Measurements from ENCODE around the gene SHOC1. TPM values are rescaled to one million over a fixed set of nuclear protein-coding genes. Genes with fewer than 3 reads are reported as not detected.

Gene SHOC1
- total RNA-seq, 1 donor, result under 0.01 TPM

- no peaks in the 10 kb centered on the region for H3K9me3 ChIP-seq (ENCODE audit: low read depth, low read length)
- H3K4me2 ChIP-seq (ENCODE audit: insufficient read depth, low read length), result no peak overlapping the region
- H2AFZ ChIP-seq (ENCODE audit: low read length), result no peak overlapping the region
- no peaks in the 10 kb centered on the region for H3K36me3 ChIP-seq (ENCODE audit: insufficient read depth, low read length)
- no peaks in the 10 kb centered on the region for H3K79me2 ChIP-seq (ENCODE audit: insufficient read depth, low read length)
- TF ChIP-seq, protein P1, sequence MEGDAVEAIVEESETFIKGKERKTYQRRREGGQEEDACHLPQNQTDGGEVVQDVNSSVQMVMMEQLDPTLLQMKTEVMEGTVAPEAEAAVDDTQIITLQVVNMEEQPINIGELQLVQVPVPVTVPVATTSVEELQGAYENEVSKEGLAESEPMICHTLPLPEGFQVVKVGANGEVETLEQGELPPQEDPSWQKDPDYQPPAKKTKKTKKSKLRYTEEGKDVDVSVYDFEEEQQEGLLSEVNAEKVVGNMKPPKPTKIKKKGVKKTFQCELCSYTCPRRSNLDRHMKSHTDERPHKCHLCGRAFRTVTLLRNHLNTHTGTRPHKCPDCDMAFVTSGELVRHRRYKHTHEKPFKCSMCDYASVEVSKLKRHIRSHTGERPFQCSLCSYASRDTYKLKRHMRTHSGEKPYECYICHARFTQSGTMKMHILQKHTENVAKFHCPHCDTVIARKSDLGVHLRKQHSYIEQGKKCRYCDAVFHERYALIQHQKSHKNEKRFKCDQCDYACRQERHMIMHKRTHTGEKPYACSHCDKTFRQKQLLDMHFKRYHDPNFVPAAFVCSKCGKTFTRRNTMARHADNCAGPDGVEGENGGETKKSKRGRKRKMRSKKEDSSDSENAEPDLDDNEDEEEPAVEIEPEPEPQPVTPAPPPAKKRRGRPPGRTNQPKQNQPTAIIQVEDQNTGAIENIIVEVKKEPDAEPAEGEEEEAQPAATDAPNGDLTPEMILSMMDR (IDR thresholded peaks at IDR 0.05; ENCODE audit: extremely low read depth, low read depth, low read length), result no peak
- H3K4me3 ChIP-seq (ENCODE audit: insufficient read depth, low read length), result no peak overlapping the region
- no peak for DNase-seq (ENCODE audit: insufficient read length, low spot score, missing footprints)
- H3K4me1 ChIP-seq (ENCODE audit: insufficient read depth, low read length), result peaks cover 5% of the 10 kb centered on the region
- H3K27me3 ChIP-seq (ENCODE audit: insufficient read depth, low read length), result no peaks in the 10 kb centered on the region
- H3K27ac ChIP-seq (ENCODE audit: low read depth, low read length), result no peak overlapping the region
- H4K20me1 ChIP-seq (ENCODE audit: insufficient read depth, low read length), result no peaks in the 10 kb centered on the region
Measured at GRCh38 chr9:111766066-111766465, 28.7 kb downstream of the SHOC1 start.

DNA sequence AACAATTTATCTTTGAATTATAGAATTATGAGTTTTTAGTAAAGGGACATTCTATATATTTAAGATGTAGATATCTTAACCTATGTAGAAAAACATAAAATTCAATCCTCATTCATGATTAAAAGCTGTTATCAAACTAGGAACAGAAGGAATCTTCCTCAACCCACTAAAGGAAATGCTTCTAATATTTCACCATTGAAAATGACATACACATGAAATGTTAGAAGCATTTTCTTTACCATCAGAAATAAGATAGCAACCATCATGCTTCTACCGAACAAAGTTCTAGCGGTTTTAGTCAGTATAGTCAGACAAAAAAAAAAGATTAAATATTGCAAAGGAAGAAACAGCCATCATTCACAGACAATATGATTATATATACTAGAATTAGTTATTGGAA is 32.2 kb downstream of the SHOC1 start:
- no peak overlapping the region for H3K4me2 ChIP-seq (ENCODE audit: insufficient read depth, low read length)
- H2AFZ ChIP-seq (ENCODE audit: low read length), result no peak overlapping the region
- no peaks in the 10 kb centered on the region for H3K79me2 ChIP-seq (ENCODE audit: insufficient read depth, low read length)
- no peak for DNase-seq (ENCODE audit: insufficient read length, low spot score, missing footprints)
- TF ChIP-seq, protein P1 (IDR thresholded peaks at IDR 0.05; ENCODE audit: extremely low read depth, low read depth, low read length), result no peak
- H3K36me3 ChIP-seq (ENCODE audit: insufficient read depth, low read length), result no peaks in the 10 kb centered on the region
- H3K4me1 ChIP-seq (ENCODE audit: insufficient read depth, low read length), result peaks cover 17% of the 10 kb centered on the region
- no peaks in the 10 kb centered on the region for H4K20me1 ChIP-seq (ENCODE audit: insufficient read depth, low read length)
- no peak overlapping the region for H3K4me3 ChIP-seq (ENCODE audit: insufficient read depth, low read length)
- no peaks in the 10 kb centered on the region for H3K27me3 ChIP-seq (ENCODE audit: insufficient read depth, low read length)
- H3K27ac ChIP-seq (ENCODE audit: low read depth, low read length), result peak overlapping the region; percentile 36
- no peaks in the 10 kb centered on the region for H3K9me3 ChIP-seq (ENCODE audit: low read depth, low read length)

DNA sequence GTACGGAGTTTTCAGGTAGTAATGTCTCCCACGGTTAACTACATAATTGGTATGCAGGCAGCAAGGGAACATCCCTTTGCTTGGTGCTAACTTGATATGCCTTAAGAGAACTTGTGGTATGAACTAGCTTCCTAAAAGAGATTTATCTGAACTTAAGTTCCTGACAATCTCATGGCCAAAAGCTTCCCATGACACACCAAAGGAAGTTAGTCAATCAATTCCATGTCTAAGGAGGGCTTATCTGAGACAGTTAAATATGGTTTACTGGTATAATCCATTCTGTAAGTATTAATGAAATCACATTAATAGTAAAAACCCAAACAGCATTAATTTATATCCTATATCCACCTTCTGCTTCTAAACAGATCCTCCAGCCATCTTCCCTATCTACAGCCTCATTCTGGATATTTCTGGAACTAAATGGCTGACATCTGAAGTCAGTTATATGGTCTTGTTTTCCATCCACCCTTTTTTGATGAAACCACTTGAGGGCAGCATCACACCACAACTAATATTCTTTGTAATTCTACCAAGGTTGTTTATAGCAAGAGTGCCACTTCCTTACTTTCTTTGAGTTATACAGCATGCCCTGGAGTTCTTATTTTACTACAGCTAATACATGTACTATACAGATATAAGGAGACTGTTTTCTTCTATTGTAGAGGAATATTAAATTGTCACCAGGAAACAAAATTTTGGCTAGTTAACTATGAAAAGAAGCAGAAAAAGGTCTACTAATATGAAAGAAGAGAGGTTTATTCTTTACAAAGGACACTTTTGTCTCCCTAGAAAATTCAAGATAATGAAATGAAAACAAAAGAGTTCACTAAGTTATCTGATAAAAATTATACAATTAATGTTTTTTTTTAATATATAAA is 34.7 kb downstream of the SHOC1 start:
- peak overlapping the region; percentile 72 for H3K27ac ChIP-seq (ENCODE audit: low read depth, low read length)
- H3K4me3 ChIP-seq (ENCODE audit: insufficient read depth, low read length), result no peak overlapping the region
- peak overlapping the region; percentile 47 for H2AFZ ChIP-seq (ENCODE audit: low read length)
- no peaks in the 10 kb centered on the region for H3K9me3 ChIP-seq (ENCODE audit: low read depth, low read length)
- H3K36me3 ChIP-seq (ENCODE audit: insufficient read depth, low read length), result no peaks in the 10 kb centered on the region
- no peaks in the 10 kb centered on the region for H4K20me1 ChIP-seq (ENCODE audit: insufficient read depth, low read length)
- no peaks in the 10 kb centered on the region for H3K27me3 ChIP-seq (ENCODE audit: insufficient read depth, low read length)
- TF ChIP-seq, protein P1 (IDR thresholded peaks at IDR 0.05; ENCODE audit: extremely low read depth, low read depth, low read length), result peak; percentile 66
- H3K4me1 ChIP-seq (ENCODE audit: insufficient read depth, low read length), result peaks cover 17% of the 10 kb centered on the region
- DNase-seq (ENCODE audit: insufficient read length, low spot score, missing footprints), result peak; percentile 31
- no peaks in the 10 kb centered on the region for H3K79me2 ChIP-seq (ENCODE audit: insufficient read depth, low read length)
- peak overlapping the region; percentile 17 for H3K4me2 ChIP-seq (ENCODE audit: insufficient read depth, low read length)

DNA sequence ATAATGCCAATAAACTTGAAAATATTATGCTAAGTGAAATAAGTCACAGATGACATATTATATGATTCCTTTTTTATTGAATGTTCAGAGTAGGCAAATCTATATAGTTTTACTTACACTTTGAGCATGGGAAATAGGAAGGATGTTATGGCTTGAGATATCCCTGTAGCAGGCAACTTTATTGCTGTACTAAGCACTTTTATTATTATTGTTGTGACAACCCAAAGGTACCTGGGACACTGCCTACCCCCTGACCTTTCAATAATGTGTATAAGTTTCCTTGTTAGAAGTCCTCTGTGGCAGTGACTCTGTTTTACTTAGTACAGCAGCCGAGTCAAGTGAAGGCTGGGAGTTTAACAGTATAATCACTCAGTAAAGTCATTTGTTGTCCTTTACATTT is 39.9 kb downstream of the SHOC1 start:
- Histone ChIP-seq H3K4me1 (ENCODE audit: insufficient read depth, low read length) (peaks cover 6% of the 10 kb centered on the region), H3K36me3 (ENCODE audit: insufficient read depth, low read length) (no peaks in the 10 kb centered on the region), H3K9me3 (ENCODE audit: low read depth, low read length) (no peaks in the 10 kb centered on the region), H3K4me3 (ENCODE audit: insufficient read depth, low read length) (no peak overlapping the region), H3K27ac (ENCODE audit: low read depth, low read length) (no peak overlapping the region), H3K27me3 (ENCODE audit: insufficient read depth, low read length) (no peaks in the 10 kb centered on the region), H2AFZ (ENCODE audit: low read length) (no peak overlapping the region), H4K20me1 (ENCODE audit: insufficient read depth, low read length) (no peaks in the 10 kb centered on the region), H3K4me2 (ENCODE audit: insufficient read depth, low read length) (no peak overlapping the region), H3K79me2 (ENCODE audit: insufficient read depth, low read length) (no peaks in the 10 kb centered on the region)
- DNase-seq (ENCODE audit: insufficient read length, low spot score, missing footprints), result no peak
- TF ChIP-seq, protein P1 (IDR thresholded peaks at IDR 0.05; ENCODE audit: extremely low read depth, low read depth, low read length), result no peak
